ENCODE results near the gene RPA1.

The RPA1 gene

DNA sequence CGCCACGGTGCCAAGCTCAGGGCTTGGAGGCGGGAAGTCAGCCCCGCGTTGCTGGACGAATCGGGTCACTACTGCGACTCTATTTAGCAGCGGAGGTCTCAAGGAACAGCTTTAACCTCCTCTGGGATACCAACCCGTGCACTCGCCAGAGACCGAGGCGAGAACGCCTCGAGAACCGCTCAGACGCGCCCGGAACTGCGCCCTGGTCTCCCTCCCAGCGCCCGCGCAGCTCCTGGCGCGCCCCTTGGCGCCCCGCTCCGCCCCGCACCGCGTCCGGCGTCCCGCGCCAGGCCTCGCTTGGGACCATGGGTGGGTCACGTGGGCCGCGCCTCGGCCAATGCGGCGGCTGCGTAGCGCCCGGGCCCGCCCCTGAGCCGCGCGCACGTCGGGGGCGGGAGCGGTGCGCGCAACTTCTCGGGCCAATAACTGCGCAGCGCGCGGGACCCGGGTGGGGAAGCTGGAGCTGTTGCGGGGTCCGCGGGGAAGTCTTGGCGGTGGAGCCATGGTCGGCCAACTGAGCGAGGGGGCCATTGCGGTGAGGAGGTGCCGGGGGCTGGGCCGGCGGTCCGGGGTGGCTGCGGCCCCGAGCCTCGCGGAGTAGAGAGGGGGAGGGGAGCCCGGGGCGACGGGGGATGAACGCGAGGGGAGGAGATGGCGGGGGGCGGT, at the start of gene RPA1, which contains the start of gene SMYD4:
TSS of gene RPA1 (plus strand) at position 414 of the 666 bp plus-strand sequence. CDS start at position 503, 89 bp downstream.
TSS of gene SMYD4 (minus strand) at position 311 of the 666 bp plus-strand sequence. CDS start 1,908 bp downstream, outside the sequence.
- peak; percentile 91 for DNase-seq (ENCODE audit: low spot score)
- peak within 1 kb of the TSS; percentile 89 for H3K4me3 ChIP-seq
- H3K27ac ChIP-seq = peak within 1 kb of the TSS; percentile 80 to 93
- TF ChIP-seq, protein P1, sequence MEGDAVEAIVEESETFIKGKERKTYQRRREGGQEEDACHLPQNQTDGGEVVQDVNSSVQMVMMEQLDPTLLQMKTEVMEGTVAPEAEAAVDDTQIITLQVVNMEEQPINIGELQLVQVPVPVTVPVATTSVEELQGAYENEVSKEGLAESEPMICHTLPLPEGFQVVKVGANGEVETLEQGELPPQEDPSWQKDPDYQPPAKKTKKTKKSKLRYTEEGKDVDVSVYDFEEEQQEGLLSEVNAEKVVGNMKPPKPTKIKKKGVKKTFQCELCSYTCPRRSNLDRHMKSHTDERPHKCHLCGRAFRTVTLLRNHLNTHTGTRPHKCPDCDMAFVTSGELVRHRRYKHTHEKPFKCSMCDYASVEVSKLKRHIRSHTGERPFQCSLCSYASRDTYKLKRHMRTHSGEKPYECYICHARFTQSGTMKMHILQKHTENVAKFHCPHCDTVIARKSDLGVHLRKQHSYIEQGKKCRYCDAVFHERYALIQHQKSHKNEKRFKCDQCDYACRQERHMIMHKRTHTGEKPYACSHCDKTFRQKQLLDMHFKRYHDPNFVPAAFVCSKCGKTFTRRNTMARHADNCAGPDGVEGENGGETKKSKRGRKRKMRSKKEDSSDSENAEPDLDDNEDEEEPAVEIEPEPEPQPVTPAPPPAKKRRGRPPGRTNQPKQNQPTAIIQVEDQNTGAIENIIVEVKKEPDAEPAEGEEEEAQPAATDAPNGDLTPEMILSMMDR (IDR thresholded peaks at IDR 0.05) = no peak

DNA sequence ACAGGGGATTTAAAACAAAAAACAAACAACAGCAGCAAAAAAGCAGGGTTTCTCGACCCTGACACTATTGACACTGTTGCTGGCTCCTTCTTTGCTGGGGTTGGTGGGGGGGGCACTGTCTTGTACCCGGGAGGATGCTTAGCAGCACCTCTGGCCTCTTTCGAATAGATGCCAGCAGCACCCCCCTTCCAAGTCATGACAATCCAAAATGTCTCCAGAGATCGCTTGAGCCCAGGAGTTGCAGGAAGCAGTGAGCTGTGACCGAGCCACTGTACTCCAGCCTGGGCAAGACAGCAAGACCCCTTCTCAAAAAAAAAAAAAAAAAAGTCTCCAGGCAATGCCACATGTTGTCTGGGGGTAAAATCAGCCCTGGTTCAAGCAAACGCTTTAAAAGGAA, 47.6 kb upstream of the RPA1 start:
- DNase-seq (ENCODE audit: low spot score) = no peak
- Histone ChIP-seq H3K27ac (peak overlapping the region; percentile 95 to 100), H3K4me3 (peak overlapping the region; percentile 54)
- TF ChIP-seq, protein P1 (IDR thresholded peaks at IDR 0.05) = no peak

DNA sequence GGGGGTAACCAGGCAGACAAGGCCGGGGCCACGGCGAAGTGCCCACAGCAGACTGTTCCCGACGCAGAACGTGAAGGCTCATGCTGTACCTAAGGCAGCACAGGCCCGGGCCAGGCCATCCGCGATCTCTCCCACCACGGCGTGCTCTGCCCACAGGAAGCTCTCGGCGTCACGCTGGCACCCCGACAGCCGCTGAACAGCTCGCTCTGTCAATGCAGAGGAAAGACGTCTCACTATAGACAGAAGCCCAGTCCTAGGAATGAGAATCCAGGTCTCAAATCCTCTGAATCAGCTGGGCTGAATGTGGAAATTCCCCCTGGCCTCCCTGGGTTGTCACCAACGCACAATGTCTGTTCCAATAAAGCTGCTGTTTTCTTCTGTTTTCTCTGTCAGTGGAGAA, 46.5 kb upstream of the RPA1 start:
- peak; percentile 86 for DNase-seq (ENCODE audit: low spot score)
- peak overlapping the region; percentile 95 to 100 for H3K27ac ChIP-seq
- TF ChIP-seq, protein P1 (IDR thresholded peaks at IDR 0.05) = no peak
- peak overlapping the region; percentile 63 for H3K4me3 ChIP-seq

DNA sequence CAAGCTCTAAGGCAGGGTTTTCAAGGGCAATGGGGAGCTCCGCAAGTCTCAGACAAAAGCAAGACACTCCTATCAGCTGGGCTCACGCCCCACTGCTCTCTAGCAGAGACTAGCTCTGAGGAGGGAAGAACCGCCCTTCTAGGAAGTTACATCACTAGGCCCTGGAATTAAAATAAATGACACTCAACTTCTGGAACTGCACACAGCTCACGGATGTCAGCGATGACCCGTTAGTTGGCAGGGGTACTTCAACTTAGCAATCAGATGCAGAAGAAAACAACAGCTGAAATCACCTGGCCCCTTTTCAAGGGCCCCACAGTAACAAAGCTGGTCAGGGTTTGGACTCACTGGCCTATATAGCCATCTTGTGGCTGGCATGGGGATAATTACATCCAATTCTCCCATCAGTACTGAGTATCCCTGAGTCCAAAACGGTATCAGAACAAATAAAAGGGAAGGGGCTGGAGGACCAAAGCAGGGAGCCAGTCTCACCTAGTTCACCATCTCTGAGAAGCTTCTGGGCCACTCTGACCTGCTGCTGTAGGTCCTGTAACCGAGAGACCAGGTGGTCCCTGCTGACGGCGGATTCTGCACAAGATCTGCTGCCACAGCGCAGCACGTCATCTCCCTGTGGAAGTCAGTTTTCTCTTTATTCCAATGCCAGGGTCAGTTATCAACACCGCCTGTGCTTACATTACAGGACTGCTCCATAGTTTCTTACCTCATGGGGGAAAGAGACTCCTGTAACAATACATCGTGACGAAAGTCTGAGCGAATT, 45.8 kb upstream of the RPA1 start:
- DNase-seq (ENCODE audit: low spot score) = peak; percentile 95
- Histone ChIP-seq H3K4me3 (peak overlapping the region; percentile 63), H3K27ac (peak overlapping the region; percentile 95 to 100)
- TF ChIP-seq, protein P1 (IDR thresholded peaks at IDR 0.05) = peak; percentile 65

DNA sequence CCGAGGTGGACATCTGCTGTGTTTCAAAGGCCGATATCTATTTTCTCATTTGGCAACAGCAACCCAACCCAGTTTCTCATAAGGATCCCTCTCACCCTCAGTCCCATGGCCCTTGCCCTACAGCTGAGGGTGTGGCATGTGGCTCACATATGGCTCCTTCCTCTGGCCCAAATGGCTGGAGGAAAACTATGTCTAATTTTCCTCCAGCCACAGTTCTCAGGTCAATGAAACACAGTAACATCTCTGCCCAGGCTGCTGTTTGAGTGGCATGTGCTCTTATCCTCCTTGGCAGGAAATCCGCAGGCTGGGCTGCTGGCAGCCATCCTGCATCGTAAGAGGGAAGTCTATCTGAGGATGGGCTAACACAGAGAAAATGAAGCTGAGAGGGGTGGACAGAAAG, 43.9 kb upstream of the RPA1 start:
- no peak overlapping the region for H3K4me3 ChIP-seq
- TF ChIP-seq, protein P1 (IDR thresholded peaks at IDR 0.05) = no peak
- DNase-seq (ENCODE audit: low spot score) = no peak
- peak overlapping the region; percentile 88 to 93 for H3K27ac ChIP-seq

DNA sequence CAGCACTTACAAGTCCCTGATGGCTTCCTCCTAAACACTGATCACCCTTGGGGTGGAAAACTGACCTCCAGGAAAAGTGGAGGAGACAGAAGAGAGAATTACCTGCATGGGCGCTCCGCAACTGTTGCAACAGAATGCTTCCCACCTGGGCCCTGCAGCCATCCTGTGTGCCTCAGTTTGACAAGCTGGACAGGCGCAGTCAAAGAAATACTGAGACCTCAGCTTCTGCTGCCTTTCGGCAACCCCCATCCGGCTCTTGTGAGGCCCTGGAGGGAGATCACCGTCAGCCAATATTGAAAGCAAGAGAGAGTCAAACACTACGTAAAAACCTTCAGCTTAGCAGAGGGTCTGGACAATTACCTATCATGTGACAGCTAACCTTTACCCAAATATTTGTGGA, 43.1 kb upstream of the RPA1 start:
- TF ChIP-seq, protein P1 (IDR thresholded peaks at IDR 0.05) = no peak
- no peak for DNase-seq (ENCODE audit: low spot score)
- Histone ChIP-seq H3K4me3 (no peak overlapping the region), H3K27ac (peak overlapping the region; percentile 88 to 93)
